Activated CD8-positive, alpha-beta memory T cell treated with anti-CD3 and anti-CD28 coated beads for 48 hours (primary cell): ENCODE measurements around the gene ANO2.

Experiments
- DNase-seq, 3 experiments: peaks; one replicate each; pipeline ENCODE4 v3.0.0-alpha.2; 2020; ENCODE audit warnings: low read depth in 2 of 3, low spot score in 2 of 3

The ANO2 gene

DNA sequence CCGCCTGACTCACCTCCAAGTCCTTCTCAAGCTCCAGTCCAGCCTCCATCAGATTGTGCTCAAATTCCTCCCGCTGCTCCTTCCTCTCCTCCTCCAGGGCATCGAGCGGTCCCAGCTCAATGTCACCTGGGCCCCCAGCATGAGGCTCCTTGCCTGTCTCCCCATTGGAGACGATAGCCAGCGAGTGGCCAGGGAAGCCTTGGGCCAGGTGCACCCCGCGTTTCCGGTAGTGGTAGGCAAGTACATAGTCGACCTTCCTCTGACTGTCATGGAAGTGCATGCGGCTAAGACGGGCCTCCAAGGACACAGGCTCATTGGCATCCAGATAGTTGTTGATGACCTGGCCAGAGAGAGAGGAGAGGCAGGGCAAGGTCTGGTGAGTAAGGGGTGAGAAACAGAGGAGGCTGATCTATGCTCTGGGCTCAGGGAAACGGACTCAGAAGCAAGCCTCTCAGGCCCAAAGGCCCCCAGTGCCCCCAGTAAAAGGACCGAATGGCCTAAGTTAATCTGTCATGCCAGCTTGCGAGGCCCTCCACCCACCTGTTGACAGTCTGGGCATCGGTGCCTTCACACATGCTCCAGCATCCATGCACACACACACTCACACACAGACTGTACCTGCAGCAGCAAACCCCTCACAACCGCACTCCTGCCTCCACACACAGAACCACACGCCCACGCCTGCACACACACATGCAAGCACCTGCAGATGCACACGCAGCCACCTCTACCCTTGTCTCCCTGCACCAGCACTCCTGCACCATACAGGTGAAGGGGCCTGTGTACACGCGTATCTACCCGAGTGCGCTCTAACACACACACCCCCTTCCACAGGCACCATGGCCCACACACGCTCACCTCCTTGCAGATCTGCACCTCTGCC lies 23.8 kb downstream of the ANO2 start:
- DNase-seq, result no peak

- no peak for DNase-seq
These were observed 28.2 kb downstream of the ANO2 start for GRCh38 chr12:5916785-5917290.

GRCh38 chr12:5915511-5915910 lies 29.5 kb downstream of the ANO2 start:
- no peak for DNase-seq

DNA sequence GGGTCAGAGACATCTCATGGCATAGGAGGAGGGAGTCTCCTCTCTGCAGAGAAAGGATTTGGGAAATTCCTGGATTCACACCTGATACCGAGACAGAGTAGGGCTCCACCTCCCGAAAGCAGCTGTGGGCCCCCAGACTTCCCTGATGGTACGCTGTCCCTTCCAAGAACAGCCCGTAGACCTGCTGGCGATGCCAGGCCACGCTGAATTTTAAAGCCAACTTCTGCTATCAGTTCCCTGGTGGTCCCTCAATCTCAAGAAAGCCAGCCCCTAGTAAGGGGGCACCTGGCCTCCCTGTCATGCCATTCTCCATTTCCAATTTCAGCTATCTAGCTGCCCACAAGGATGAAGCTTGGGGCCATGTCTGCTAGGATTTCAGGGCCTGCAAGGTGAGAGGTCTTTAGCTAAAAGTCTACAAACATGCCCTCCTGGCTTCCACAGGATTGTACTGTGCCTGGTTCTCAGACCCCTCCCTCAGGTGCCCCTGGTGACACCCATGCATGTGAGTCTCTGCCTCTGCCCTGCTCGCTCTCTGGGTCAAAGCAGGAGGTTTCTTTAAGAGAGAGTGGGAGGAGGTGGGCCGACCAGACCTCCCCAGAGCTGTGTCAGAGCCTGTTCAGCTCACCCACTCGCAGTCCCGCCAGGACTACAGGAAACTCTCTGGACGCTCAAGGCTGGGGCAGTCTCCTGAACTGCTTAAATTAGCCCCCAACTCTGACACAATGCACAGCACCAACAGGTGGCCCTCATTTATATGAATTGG lies 30.5 kb downstream of the ANO2 start:
- no peak for DNase-seq

DNA sequence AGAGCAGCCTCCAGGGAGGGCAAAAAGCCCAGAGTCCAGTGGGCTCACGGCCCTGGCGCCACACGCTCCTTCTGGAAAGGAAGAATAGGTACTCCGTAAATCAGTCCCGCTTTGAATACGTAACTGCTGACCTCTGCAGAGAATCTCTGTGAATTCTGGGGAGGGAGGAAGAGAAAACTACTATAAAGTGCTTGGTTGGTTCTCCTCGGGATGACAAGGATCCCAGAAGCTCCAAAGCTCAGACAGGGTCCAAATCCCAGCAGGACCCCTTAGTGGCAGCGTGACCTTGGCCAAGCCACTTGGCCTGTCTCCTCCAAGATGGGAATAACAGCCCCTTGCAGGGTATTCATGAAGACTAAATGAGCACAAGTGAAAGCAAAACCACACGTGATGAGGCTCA lies 31.7 kb downstream of the ANO2 start:
- no peak for DNase-seq

DNA sequence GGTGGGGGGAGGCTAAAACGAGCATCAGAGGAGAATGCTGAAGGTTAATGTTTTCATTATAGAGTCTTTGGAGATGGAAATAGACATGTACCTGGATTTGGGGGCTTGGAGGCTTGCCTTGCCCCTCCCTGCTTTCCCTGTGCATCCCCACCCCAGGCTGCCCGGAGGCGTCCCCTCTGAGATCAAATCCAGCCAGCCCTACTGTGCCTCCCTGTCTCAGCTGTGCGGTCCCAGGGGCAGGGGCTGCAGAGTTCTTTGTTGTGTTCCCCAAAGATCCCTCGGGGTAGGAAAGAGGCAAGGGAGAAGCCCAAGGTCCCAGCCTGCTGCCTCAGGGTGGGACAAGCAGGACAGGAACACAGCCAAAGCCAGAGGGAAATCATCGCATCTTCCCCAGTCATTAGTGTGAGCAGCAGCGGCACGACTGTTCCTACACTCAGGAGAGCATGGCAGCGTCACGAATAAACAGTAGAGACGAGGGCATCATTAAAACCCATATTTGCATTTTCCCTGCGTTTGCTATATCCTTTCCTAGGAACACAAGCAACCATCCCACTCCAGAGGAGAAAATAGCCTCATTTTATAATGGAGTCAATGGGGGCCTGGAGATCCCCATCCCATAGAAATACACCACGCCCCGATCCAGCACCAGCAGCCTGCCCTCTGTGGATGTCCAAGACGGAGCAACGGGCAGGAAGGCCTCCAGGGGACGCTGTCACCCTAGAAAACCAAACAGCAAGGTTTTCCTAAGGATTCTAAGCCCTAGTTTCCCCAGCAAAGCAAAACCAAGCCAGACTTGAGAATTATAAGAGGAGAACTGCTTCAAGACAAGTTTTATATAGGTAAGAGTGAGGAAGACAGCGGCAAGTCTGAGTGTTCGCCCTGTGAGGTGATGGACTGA lies 32.4 kb downstream of the ANO2 start:
- no peak for DNase-seq

- no peak for DNase-seq
These were observed 33.0 kb downstream of the ANO2 start for GRCh38 chr12:5912011-5912410.

GRCh38 chr12:5910790-5911548 lies 34.1 kb downstream of the ANO2 start:
- DNase-seq, result no peak

DNA sequence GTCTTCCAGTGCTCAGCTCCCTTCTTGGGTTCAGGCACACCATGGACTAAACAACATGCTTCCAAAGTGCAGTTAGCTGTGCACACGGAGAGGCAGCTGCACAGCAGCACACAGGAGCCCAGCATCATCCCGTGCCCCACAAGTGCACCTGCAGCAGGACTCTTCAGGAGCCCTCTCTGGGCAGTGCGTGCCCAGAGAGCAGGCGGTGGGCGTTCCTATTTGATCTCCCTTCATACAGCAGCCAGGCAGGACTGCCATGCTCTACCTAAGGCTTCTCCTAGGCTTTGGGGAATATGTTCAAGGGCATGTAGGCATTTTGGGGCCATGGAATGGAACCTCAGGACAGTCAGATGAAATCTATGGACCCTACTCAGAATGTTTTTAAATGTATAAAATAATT lies 35.5 kb downstream of the ANO2 start:
- DNase-seq, result no peak

- no peak for DNase-seq
These were observed 36.8 kb downstream of the ANO2 start for GRCh38 chr12:5908251-5908650.

DNA sequence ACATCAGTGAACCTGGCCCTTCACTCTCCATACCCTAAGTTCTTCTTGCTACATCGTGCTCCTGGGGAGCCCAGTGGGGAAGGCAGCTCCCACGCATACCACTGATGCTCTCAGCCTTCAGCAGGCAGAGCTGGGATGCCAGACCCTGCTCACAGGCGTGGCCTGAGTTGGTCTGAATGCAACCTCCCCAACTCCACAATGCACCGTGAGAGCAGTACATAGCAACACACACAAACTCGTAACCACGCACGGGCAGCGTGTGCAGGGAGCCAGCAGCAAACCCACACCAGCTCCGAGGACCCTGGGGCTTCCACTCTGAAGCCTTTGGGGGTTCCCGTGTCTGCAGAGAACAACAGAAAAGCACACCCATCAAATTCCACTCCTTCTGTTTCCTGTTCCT lies 37.3 kb downstream of the ANO2 start:
- DNase-seq, result no peak

GRCh38 chr12:5905757-5906156 lies 39.3 kb downstream of the ANO2 start:
- no peak for DNase-seq

DNA sequence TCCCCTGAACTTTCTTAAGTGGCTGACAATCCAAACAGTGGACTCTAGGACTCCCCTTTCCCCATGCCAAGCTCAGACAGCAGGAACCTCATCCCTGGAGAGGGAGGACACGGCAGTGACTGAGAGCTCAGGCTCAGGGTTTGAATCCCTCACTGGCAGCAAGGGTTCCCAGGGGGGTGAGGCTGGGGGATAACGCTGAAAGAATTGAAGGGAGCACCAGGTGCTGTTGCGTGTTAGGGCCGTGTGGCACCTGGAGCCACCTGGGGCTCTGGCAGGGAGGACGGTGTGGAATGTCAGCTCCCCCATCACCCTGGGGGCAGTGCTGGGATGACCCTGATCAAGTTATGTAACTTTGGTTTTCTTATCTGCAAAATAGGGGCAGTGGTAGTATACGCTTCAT lies 40.1 kb downstream of the ANO2 start:
- DNase-seq, result no peak

- no peak for DNase-seq
These were observed 40.6 kb downstream of the ANO2 start for GRCh38 chr12:5904441-5904840.

DNA sequence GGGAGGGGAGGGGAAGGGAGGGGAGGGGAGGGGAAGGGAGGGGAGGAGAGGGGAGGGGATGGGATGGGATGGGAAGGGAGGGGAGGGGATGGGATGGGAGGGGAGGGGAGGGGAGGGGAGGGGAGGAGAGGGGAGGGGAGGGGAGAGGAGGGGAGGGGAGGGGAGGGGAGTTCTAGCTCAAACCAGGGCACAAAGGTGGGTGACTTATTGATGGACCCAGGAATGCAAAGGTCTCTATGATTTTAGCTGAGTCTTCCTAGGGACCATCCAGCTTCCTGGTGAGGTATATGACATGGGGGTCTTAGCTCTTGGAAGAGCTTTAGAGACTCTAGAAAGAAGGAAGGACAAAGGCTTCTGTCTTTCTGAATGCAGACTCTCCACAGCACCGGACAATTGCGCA lies 42.3 kb downstream of the ANO2 start:
- DNase-seq, result no peak

DNA sequence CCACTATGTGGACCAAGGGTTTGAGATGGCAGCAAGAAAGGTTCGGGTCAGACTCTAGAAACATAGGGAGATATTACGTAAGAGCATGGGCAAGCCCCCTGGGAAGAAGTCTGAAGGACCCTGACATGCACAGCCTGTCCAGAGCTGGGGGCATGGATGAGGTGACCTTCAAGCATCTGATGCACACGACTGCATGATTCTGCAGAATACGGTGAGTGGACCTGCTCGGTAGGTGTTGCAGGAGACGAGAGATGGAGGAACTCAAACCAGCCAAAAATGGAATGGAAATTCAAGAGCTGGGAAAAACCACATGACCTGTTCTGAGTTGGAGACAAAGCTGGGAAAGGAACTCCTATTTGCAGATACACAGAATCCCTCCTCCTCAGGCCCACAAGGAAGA lies 43.6 kb downstream of the ANO2 start:
- no peak for DNase-seq

- DNase-seq, result no peak
These were observed 44.4 kb downstream of the ANO2 start for GRCh38 chr12:5900533-5901205.

DNA sequence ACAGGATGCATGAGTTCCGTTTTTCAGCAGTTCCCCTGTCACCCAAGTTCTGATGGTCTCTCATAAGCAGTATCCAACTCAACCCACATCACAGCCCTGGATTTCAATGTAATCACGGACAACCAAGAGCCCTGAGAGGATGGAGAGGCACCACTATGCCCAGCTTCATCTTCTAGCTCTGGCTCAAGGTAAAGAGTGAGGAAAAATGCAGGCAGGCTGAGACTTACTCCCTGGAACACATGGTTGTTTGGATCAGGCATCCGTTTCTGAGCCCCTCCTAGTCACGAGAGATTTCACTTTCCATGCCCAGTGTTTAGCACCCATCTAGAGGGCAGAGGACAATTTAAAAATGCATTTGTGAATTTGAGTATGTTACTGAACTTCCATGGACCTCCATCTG lies 45.0 kb downstream of the ANO2 start:
- no peak for DNase-seq

GRCh38 chr12:5899675-5900074 lies 45.4 kb downstream of the ANO2 start:
- no peak for DNase-seq

DNA sequence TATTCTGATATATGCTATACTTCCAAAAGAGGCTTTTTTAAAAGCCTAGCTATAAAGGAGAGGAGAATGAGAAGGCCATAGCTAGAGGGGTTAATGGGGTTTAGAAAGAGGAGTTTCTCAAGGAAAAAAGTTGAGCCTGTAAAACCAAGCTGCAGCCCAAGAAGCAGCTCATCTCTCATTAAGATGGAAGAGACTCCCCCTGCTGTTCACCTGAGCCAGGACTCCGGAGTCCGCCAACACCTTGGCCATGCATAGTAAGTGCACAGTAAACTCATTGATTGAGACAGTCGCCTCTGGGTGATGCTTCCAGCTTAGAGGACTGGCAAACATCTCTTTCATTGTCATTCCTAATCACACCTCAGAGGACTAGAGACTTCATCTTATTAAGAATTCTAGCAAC lies 46.2 kb downstream of the ANO2 start:
- DNase-seq, result no peak
